H54 (cell line): ENCODE data around the gene AGRN.

Source experiments
- DNase-seq: peaks from one replicate; pipeline ENCODE4 v3.0.0; 2011; ENCODE audit warnings: low spot score, mixed read lengths; ENCODE audit not compliant: insufficient read length
- FAIRE-seq: peaks from 3 replicates; lab custom pipeline; 2011; peaks lifted over from hg19 to GRCh38; lab: Jason Lieb, UNC
- POLR2A ChIP-seq: IDR thresholded peaks from 2 replicates; pipeline ENCODE4 v1.6.1; 2011; ENCODE audit warnings: low read depth, mild to moderate bottlenecking, low read length

The AGRN gene

GRCh38 chr1:1066403-1067283 is 46.7 kb downstream of the AGRN start:
- FAIRE-seq (no peak), DNase-seq (peak; percentile 90)
- no peak for TF ChIP-seq POLR2A

- no peak for TF ChIP-seq POLR2A
- no peak for FAIRE-seq
- DNase-seq, result no peak
Observed at GRCh38 chr1:1067284-1067859, 47.5 kb downstream of the AGRN start.

- DNase-seq (no peak), FAIRE-seq (no peak)
- no peak for TF ChIP-seq POLR2A
Observed at GRCh38 chr1:1067860-1068516, 48.1 kb downstream of the AGRN start.

GRCh38 chr1:1068517-1069055 is 48.7 kb downstream of the AGRN start:
- FAIRE-seq (no peak), DNase-seq (no peak)
- TF ChIP-seq POLR2A, result no peak

GRCh38 chr1:1069056-1069710 is 49.3 kb downstream of the AGRN start:
- DNase-seq (no peak), FAIRE-seq (no peak)

GRCh38 chr1:1069711-1070676 is 50.1 kb downstream of the AGRN start:
- DNase-seq (no peak), FAIRE-seq (no peak)
- TF ChIP-seq POLR2A, result no peak

More at GRCh38 chr1:1069056-1069710, 49.3 kb downstream of the AGRN start:
- TF ChIP-seq POLR2A, result no peak

GRCh38 chr1:1071486-1072298 is 51.8 kb downstream of the AGRN start:
- DNase-seq, result no peak
- no peak for FAIRE-seq
- no peak for TF ChIP-seq POLR2A

GRCh38 chr1:1072299-1072848 is 52.5 kb downstream of the AGRN start:
- FAIRE-seq (no peak), DNase-seq (no peak)
- TF ChIP-seq POLR2A, result no peak

GRCh38 chr1:1072849-1073742 is 53.2 kb downstream of the AGRN start:
- DNase-seq (no peak), FAIRE-seq (no peak)

GRCh38 chr1:1073743-1074587 is 54.0 kb downstream of the AGRN start, which contains the start of gene RNF223:
Gene RNF223, minus strand, starts transcription at chr1:1074306. Its CDS starts 1,740 bp downstream, at chr1:1072566.
- no peak for FAIRE-seq
- DNase-seq, result no peak
- TF ChIP-seq POLR2A, result no peak

More at GRCh38 chr1:1072849-1073742, 53.2 kb downstream of the AGRN start:
- no peak for TF ChIP-seq POLR2A
